Endothelial cell of hepatic sinusoid (primary cell): ENCODE data around the gene ARV1.
"Not testable (repeated sequence)": the region's sequence is repeated elsewhere in the genome, so short reads cannot be mapped to it uniquely, and the experiment has no call there.

Source experiments
- in situ Hi-C: cut with HindIII; loops from 2 replicates; pipeline ENCODE4 v1.10.0; 2017; ENCODE audit warnings: low sequenced_read_pairs

Gene ARV1

DNA sequence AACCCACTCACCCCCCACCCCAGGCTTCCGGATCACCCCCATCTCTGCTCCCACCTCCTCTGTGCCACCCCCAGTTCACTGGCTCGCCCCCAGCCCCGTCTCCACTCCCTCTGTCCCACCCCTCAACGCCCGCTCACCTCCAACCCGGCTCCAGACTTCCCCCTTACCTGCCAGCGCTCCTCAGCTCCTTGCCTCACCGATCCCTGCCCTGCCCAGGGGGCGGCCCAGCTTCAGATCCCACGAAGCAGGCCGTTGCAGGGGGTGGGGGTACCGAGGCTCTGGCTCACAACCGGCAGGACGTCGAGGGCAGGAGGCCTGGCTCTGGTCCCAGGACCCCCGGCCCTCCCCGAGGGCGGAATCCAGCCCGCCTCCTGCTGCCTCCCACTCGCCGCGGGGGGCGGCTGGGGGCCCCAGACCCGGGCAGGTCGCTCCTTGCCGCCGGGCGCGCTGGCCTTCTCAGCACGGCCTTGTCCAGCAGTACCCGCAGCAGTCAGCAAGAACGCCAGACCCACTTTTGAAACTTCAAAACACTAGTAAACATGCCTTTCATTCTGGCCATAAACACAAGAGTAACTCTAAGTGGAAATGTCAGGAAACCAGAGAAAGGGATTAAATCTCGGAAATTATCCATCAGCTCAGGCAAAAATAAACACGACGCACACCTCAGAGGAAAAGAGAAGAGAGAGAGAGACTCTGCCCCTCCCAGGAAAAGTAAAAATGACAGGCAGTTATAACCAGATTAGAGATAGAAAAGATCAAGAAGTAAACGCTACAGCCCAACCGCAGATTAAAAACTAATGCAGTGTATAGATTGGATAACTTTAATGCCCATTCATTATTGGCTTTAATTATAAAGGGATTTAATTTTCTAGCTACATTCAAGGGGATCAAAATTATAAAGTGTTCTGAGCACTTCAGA lies 62.2 kb downstream of the ARV1 start:
- in situ Hi-C loops: no loop called here

DNA sequence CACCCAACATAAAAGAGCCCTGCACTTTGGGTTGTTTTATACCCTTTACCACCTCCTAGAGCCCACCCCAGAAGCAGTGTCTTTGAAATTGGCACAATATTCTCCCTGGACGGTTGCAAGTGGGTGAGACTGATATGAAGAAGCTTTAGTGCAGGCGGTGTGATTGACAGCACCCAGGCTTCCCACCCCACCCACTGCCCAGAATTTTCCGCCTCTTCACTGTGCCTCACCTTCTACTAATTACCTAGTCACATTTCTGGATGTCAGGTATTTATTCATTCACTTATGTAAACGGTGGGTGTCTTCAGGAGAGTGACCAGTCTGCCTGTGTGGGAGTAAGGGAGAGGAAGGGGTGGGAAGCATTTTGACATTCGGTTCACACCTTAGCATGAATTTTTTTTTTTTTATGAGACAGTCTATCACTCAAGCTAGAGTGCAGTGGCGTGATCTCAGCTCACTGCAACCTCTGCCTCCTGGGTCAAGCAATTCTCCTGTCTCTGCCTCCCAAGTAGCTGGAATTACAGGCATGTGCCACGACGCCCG lies 62.9 kb downstream of the ARV1 start:
- in situ Hi-C loops: no loop called here

DNA sequence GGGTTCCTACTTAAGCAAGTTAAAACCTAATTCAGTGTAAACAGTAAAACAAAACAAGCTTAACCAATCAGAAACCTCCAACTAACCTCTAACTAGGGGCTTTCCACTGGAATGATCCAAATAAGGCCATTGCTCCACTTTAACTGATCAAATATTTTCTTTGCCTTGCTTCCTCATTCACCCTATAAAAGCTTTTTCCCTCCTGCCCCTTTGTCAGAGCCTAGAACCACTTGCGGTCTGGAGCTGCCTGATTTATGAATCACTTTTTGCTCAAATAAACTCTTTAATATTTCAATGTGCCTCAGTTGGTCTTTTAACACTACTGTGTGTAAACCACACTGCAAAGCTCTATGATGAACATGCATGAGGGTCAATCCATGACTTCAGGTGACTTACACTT lies 65.7 kb downstream of the ARV1 start:
- in situ Hi-C loops: no loop called here

DNA sequence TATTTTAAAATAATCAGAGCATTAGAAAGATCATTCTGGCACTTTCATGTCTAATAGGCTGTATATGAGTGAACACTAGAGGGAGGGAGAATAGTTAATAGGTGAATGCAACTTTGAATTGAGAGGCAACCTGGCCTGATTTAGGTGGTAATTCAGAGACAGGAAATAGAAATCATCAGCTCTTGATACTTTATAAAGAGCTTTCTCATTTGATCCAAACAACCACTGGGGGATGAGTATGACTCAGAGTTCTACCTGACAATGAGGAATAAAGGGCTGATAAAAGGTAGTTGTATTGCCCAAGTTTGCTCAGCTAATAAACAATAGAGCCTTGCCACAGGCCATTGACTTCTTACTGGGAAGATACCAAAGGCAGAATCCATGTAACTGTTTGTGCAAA lies 66.4 kb downstream of the ARV1 start:
- in situ Hi-C loops: no loop called here

DNA sequence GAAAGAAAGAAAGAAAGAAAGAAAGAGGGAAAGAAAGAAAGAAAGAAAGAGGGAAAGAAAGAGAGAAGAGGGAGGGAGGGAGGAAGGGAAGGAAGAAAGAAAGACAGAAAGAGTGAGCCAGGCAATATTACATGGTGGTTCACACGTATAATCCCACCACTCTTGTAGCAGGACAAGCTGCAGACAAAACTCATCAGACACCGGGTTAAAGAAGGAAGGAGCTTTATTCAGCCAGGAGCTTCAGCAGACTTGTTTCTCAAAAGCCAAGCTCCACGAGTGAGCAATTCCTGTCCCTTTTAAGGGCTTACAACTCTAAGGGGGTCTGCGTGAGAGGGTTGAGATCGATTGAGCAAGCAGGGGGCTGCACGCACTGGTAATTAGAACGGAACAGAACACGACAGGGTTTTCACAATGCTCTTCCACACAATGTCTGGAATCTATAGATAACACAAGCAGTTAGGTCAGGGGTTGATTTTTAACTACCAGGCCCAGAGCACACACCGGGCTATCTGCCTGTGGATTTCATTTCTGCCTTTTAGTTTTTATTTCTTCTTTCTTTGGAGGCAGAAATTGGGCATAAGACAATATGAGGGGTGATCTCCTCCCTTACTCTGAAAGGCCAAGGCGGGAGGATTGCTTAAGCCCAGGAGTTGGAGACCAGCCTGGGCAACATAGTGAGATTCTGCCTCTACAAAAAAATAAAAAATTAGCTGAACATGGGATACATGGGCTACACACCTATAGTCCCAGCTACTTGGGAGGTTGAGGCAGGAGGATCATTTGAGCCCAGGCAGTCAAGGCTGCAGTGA lies 67.2 kb downstream of the ARV1 start:
- in situ Hi-C loops: not testable (repeated sequence)

DNA sequence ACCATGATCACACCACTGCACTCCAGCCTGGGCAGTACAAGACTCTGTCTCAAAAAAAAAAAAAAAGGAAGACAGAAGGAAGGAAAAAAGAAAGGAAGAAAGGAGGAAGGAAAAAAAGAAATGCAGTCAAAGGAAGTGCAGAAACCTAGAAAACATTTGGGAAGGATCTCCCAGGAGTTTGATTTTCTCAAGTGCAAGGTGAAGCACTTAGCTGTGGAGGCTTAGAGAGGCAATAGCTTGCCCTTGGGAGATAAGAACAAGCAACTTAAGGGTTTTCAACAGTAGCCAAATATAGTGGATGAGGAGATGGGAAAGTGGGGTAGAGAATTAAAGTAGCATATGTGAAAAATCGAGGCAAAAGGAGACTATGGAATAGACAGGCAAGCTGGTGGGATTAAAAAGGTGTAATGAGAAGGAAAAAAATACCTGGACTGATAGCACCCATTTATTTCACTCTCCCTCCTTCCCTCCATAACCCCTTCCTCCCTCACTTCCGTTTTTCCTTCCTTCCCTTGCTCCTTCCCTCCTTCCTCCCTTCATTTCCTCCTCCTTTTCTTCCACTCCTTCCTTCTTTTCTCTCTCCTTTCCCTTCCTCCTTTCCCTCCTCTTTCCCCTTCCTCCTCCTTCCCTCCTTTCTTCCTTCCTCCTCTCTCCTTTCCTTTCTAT lies 68.0 kb downstream of the ARV1 start:
- in situ Hi-C loops: no loop called here

DNA sequence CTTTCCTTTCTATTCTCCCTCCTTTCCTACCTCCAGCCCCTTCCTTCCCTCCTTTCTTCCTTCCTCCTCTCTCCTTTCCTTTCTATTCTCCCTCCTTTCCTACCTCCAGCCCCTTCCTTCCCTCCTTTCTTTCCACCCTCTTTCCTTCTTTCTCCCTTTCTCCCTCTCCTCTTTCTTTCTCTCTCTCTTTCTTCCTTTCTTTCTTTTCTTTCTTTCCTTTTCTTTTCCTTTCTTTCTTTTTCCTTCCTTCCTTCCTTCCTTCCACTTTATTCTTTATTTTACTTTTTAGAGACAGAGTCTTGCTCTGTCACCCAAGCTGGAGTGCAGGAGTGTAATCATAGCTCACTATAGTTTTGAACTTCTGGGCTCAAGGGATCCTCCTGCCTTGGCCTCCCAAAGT lies 68.6 kb downstream of the ARV1 start:
- in situ Hi-C loops: not testable (repeated sequence)

DNA sequence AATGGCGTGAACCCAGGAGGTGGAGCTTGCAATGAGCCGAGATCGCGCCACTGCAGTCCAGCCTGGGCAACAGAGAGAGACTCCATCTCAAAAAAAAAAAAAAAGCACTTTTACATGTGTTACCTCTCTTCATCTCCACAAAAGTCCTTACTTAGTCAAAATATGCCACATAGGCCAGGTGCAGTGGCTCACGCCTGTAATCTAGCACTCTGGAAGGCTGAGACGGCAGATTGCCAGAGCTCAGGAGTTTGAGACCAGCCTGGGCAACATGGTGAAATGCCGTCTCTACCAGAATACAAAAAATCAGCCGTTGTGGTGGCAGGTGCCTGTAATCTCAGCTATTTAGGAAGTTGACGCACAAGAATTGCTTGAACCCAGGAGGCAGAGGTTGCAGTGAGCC lies 69.5 kb downstream of the ARV1 start:
- in situ Hi-C loops: not testable (repeated sequence)

DNA sequence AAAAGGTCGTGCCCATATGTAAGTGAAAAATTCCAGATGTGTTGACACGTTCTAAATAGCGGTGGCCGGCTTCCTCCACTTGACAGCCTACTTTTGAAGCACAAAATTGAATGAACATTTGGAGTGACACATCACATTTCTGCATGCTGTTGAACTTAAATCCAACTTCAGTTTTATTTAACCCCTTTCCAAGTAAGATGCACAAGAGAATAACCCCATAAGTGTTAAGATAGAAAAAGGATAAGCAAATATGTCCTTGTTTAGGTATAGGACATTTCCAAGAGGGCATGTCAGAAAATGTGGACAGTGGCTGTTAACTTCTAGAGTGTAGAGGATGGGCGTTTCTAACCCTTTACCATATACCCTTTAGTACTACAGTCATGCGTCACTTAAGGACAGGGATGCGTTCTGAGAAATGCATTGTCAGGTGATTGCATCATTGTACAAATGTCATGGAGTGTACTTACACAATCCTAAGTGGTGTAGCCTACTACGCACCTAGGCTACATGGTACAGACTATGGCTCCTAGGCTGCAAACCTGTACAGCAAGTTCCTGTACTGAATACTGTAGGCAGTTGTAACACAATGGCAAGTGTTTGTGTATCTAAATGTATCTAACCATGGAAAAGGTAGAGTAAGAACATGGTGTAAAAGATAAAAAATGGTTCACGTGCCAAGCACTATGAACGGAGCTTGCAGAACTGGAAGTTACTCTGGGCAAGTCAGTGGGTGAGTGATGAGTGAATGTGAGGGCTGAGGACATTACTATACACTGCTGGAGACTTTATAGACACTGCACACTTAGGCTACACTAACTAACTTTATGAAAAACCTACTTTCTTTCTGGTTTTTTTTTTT lies 70.5 kb downstream of the ARV1 start:
- in situ Hi-C loops: no loop called here
